ENCODE results near the gene NEB.

The NEB gene

GRCh38 chr2:151730262-151730975 is 3.9 kb downstream of the NEB start:
- peak; percentile 13 for DNase-seq (ENCODE audit: low read depth)
- no peak overlapping the region for H3K4me3 ChIP-seq (ENCODE audit: low read depth, low read length)
- TF ChIP-seq CTCF (conservative IDR thresholded peaks at IDR 0.05; ENCODE audit: low read depth, low read length) = no peak

GRCh38 chr2:151729837-151730236 is 4.4 kb downstream of the NEB start:
- no peak for TF ChIP-seq CTCF (conservative IDR thresholded peaks at IDR 0.05; ENCODE audit: low read depth, low read length)
- no peak overlapping the region for H3K4me3 ChIP-seq (ENCODE audit: low read depth, low read length)
- DNase-seq (ENCODE audit: low read depth) = no peak

GRCh38 chr2:151729415-151729811 is 4.9 kb downstream of the NEB start:
- no peak for DNase-seq (ENCODE audit: low read depth)
- no peak for TF ChIP-seq CTCF (conservative IDR thresholded peaks at IDR 0.05; ENCODE audit: low read depth, low read length)
- H3K4me3 ChIP-seq (ENCODE audit: low read depth, low read length) = no peak overlapping the region

GRCh38 chr2:151728804-151729414 is 5.4 kb downstream of the NEB start:
- no peak for TF ChIP-seq CTCF (conservative IDR thresholded peaks at IDR 0.05; ENCODE audit: low read depth, low read length)
- H3K4me3 ChIP-seq (ENCODE audit: low read depth, low read length) = no peak overlapping the region
- DNase-seq (ENCODE audit: low read depth) = no peak

- TF ChIP-seq CTCF (conservative IDR thresholded peaks at IDR 0.05; ENCODE audit: low read depth, low read length) = no peak
These were observed 6.4 kb downstream of the NEB start for GRCh38 chr2:151727593-151728552.

GRCh38 chr2:151721161-151721560 is 13.1 kb downstream of the NEB start:
- TF ChIP-seq CTCF (conservative IDR thresholded peaks at IDR 0.05; ENCODE audit: low read depth, low read length) = no peak
- no peak overlapping the region for H3K4me3 ChIP-seq (ENCODE audit: low read depth, low read length)
- DNase-seq (ENCODE audit: low read depth) = no peak

More at GRCh38 chr2:151727593-151728552, 6.4 kb downstream of the NEB start:
- no peak for DNase-seq (ENCODE audit: low read depth)
- H3K4me3 ChIP-seq (ENCODE audit: low read depth, low read length) = no peak overlapping the region

Data from choroid plexus epithelial cell (primary cell).